ENCODE results near the gene TOMM22. TPM values are rescaled to one million over a fixed set of nuclear protein-coding genes. Genes with fewer than 3 reads are reported as not detected.

Gene TOMM22
- polyA plus RNA-seq, 10 donors = 71.2 to 90.2 (median 79.8) TPM

GRCh38 chr22:38712486-38713207, 30.9 kb downstream of the TOMM22 start:
- no peak for DNase-seq

- no peak for DNase-seq
These were observed 32.2 kb downstream of the TOMM22 start for GRCh38 chr22:38713921-38714320.

GRCh38 chr22:38715176-38715764, 33.5 kb downstream of the TOMM22 start:
- DNase-seq = no peak

- DNase-seq = no peak
These were observed 34.1 kb downstream of the TOMM22 start for GRCh38 chr22:38715852-38716251.

GRCh38 chr22:38716271-38716670, 34.5 kb downstream of the TOMM22 start:
- no peak for DNase-seq

GRCh38 chr22:38716826-38717225, 35.1 kb downstream of the TOMM22 start:
- DNase-seq = no peak

- no peak for DNase-seq
These were observed 35.5 kb downstream of the TOMM22 start for GRCh38 chr22:38717244-38717643.

GRCh38 chr22:38718414-38718813, 36.7 kb downstream of the TOMM22 start:
- no peak for DNase-seq

GRCh38 chr22:38719196-38719595, 37.4 kb downstream of the TOMM22 start:
- no peak for DNase-seq

GRCh38 chr22:38720350-38720749, 38.6 kb downstream of the TOMM22 start:
- no peak for DNase-seq

GRCh38 chr22:38721551-38721950, 39.8 kb downstream of the TOMM22 start:
- DNase-seq = no peak

GRCh38 chr22:38724176-38724575, 42.4 kb downstream of the TOMM22 start:
- DNase-seq = no peak

- no peak for DNase-seq
These were observed 43.3 kb downstream of the TOMM22 start for GRCh38 chr22:38724926-38725571.

- no peak for DNase-seq
These were observed 44.3 kb downstream of the TOMM22 start for GRCh38 chr22:38725900-38726655.

GRCh38 chr22:38727123-38727522, 45.4 kb downstream of the TOMM22 start:
- no peak for DNase-seq

- no peak for DNase-seq
These were observed 46.0 kb downstream of the TOMM22 start for GRCh38 chr22:38727530-38728451.

- DNase-seq = peak in 1 of 3 donors; percentile 20
These were observed 47.4 kb downstream of the TOMM22 start for GRCh38 chr22:38728871-38729796.

GRCh38 chr22:38729946-38730345, 48.2 kb downstream of the TOMM22 start:
- no peak for DNase-seq

GRCh38 chr22:38730411-38730871, 48.7 kb downstream of the TOMM22 start:
- no peak for DNase-seq

GRCh38 chr22:38731703-38732161, 50.0 kb downstream of the TOMM22 start:
- no peak for DNase-seq

Measured in muscle of back (tissue), 11 donors.